ENCODE data around the gene OR8K1.

The OR8K1 gene

DNA sequence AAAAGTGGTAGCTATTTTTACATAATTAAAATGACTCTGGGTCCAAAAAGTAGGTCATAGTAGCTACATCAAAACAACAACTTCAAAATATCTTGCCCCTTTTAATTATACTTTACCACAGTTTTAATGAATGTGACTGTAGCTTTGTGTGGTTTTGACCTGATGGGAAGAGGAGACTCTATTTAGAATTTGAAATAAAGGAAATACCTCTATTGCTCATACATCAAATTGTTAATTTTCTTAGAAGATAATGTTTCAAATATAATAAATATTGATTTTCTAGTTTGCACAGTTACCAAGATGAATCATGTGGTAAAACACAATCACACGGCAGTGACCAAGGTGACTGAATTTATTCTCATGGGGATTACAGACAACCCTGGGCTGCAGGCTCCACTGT is at the start of gene OR8K1:
OR8K1 (plus strand) TSS at position 301 of the 400 bp plus-strand sequence; CDS start at position 301, 0 bp downstream.
- no peak for DNase-seq (ENCODE audit: low read depth, low spot score)

- DNase-seq (ENCODE audit: low read depth, low spot score): no peak
Observed at GRCh38 chr11:56296898-56297297, 48.9 kb upstream of the OR8K1 start.

- DNase-seq (ENCODE audit: low read depth, low spot score): no peak
Observed at GRCh38 chr11:56307836-56308235, 38.0 kb upstream of the OR8K1 start.

GRCh38 chr11:56314844-56315243 is 31.0 kb upstream of the OR8K1 start, which contains the start of gene OR8K3:
TSS of gene OR8K3 (plus strand) at chr11:56315144. CDS start at chr11:56318307, 3,163 bp downstream.
- DNase-seq (ENCODE audit: low read depth, low spot score): no peak

GRCh38 chr11:56331861-56332491 is 13.9 kb upstream of the OR8K1 start:
- DNase-seq (ENCODE audit: low read depth, low spot score): no peak

GRCh38 chr11:56333156-56333555 is 12.7 kb upstream of the OR8K1 start:
- DNase-seq (ENCODE audit: low read depth, low spot score): no peak

DNA sequence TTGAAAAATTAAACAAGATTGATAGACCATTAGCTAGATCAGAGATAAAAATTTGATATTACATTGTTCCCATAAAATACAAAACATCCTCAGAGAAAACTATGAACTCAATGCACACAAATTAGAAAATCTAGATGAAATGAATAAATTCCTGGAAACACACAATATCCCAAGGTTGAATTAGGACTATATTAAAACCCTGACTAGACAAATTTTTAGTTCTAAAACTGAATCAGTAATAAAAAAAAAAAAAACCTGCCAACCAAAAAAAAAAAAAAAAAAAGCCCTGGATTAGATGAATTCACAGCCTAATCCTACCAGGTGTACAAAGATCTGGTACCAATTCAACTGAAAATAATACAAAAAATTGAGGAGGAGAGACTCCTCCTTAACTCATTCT is 5.5 kb upstream of the OR8K1 start:
- DNase-seq (ENCODE audit: low read depth, low spot score): no peak

GRCh38 chr11:56353991-56354390 is 8.2 kb downstream of the OR8K1 start, which contains the start of gene OR8J1:
TSS of gene OR8J1 (plus strand) at chr11:56354291. CDS start at chr11:56360247, 5,956 bp downstream.
- no peak for DNase-seq (ENCODE audit: low read depth, low spot score)

- DNase-seq (ENCODE audit: low read depth, low spot score): no peak
Observed at GRCh38 chr11:56375324-56375723, 29.5 kb downstream of the OR8K1 start, which contains the start of gene OR8U1. TSS of gene OR8U1 (plus strand) at chr11:56375624. CDS start at chr11:56375624, 0 bp downstream.

DNA sequence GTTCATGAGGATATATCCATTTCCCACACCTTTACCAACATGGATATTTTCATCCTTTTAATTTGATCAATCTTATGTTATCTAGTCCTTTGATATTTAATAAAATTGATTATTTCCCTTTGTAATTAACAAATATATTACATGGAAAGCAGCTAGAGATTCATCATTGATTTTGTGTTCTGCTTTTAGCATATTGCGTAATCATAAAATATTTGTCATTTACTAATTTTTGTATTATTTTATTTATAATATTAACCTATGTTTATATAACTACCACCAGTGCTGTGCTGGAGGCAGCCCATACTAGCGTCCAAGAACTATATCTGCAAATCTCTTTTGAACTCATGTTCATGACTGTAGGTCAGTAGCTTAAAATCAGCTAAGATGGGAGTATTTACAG is 34.3 kb downstream of the OR8K1 start:
- no peak for DNase-seq (ENCODE audit: low read depth, low spot score)

DNA sequence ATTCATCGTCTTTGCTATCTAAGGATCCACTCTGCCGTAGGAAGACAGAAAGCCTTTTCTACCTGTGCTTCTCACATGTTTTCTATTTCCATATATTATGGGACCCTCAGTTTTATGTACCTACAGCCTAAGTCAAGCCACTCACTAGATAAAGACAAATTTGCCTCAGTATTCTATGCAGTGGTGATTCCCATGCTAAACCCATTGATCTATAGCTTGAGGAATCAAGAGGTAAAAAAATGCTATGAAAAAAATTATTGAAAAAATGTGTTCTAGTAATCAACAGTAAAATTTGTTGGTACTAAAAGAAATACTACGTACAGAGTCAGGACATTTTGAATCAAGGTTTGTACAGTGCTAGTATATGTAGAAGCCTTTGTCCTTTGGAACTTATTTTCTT is 48.5 kb downstream of the OR8K1 start:
- DNase-seq (ENCODE audit: low read depth, low spot score): no peak

- DNase-seq (ENCODE audit: low read depth, low spot score): peak; percentile 1
Observed at GRCh38 chr11:56396047-56396446, 50.2 kb downstream of the OR8K1 start.

Data from iPS DF 19.7 (cell line).